ENCODE results near the gene PYM1.

Gene PYM1

DNA sequence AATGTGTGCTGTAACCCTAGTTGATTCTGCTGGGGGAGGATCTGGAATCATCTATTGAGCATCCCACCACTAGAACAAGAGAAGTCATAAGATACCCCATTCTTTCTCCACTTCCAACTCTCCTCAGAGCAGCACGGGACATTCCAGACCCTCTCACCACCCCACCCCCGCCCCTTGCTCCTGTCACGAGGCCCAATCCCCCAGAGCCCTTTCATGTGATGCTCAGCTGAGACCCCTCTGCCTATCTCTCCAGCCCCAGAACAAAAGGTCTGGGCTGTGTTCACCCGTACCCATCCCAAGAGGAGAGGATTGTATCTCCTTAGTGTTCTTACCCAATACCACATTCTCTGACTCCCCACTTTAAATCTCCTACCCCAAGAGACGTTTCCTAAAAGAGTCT is 37.5 kb upstream of the PYM1 start:
- Histone ChIP-seq H3K27me3 (ENCODE audit: insufficient read depth, low read length) (no peaks in the 10 kb centered on the region), H3K9ac (ENCODE audit: low read depth, low read length) (peak overlapping the region; percentile 92; the same call in 1 of the 2 replicates), H3K9me3 (ENCODE audit: insufficient read depth, low read depth, low read length) (no peaks in the 10 kb centered on the region), H3K4me3 (ENCODE audit: low read length) (peak overlapping the region; percentile 97), H3K36me3 (ENCODE audit: insufficient read depth, low read depth, low read length) (peaks cover 25% of the 10 kb centered on the region; the same call in 1 of the 2 replicates), H3K4me1 (ENCODE audit: insufficient read depth, low read length) (peaks cover 3% of the 10 kb centered on the region; the same call in 1 of the 2 replicates), H3K27ac (ENCODE audit: low read length) (no peak overlapping the region)

DNA sequence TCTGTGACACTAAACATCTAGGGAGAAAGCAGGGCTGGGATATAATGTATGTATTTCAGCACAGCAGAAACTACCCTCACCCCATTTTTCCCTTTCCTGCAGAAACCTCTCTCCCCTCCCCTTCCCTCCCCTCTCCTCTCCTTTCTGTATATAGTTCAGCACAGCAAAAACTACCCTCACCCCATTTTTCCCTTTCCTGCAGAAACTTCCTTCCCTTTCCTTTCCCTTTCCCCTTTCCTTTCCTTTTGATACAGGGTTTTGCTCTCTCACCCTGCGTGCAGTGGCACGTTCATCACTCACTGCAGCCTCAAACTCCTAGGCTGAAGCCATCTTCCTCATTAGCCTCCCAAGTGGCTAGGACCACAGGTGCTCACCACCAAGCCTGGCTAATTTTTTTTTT is 36.1 kb upstream of the PYM1 start:
- no peaks in the 10 kb centered on the region for H3K9me3 ChIP-seq (ENCODE audit: insufficient read depth, low read depth, low read length)
- H3K4me3 ChIP-seq (ENCODE audit: low read length): no peak overlapping the region
- no peak overlapping the region for H3K27ac ChIP-seq (ENCODE audit: low read length)
- H3K27me3 ChIP-seq (ENCODE audit: insufficient read depth, low read length): no peaks in the 10 kb centered on the region
- peaks cover 16% of the 10 kb centered on the region; the same call in 1 of the 2 replicates for H3K36me3 ChIP-seq (ENCODE audit: insufficient read depth, low read depth, low read length)
- H3K4me1 ChIP-seq (ENCODE audit: insufficient read depth, low read length): peaks cover 3% of the 10 kb centered on the region; the same call in 1 of the 2 replicates
- H3K9ac ChIP-seq (ENCODE audit: low read depth, low read length): no peak overlapping the region

DNA sequence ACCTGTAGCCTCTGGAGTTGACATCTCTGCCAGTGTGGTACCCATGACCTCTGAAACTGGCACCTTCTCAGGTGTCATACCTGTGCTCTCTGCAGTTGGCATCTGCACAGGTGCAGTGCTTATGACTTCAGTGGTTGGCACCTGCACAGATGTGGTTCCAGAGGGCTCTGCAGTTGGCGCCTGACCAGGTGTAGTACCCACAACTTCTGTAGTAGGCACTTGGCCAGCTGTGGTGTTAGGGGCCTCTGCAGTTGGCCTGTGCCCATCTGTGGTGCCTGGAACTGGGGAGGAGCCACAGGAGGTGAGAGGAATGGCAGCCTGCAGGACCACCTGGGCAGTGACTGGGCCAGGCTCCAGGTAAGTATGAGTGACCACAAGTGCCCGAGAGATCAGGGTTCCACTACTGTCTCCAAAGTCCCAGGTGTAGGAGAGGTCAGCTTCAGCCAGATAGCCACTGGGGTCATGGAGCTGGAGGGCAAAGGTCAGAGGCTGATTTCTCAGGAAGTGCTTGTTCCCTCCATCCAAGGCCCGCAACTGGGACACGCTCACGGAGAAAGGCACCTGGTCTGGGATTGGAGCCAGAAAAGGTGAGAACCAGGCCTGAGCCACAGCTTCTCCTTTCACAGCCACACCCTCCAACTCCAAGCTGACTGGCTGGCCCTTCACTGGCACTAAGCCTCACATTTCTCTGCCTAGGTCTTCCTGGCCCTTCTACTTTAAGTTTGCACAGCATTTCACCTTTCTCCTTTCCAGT is 29.6 kb upstream of the PYM1 start:
- Histone ChIP-seq H3K4me3 (ENCODE audit: low read length) (no peak overlapping the region), H3K9me3 (ENCODE audit: insufficient read depth, low read depth, low read length) (no peaks in the 10 kb centered on the region), H3K9ac (ENCODE audit: low read depth, low read length) (no peak overlapping the region), H3K36me3 (ENCODE audit: insufficient read depth, low read depth, low read length) (peaks cover 66% of the 10 kb centered on the region), H3K4me1 (ENCODE audit: insufficient read depth, low read length) (no peaks in the 10 kb centered on the region), H3K27me3 (ENCODE audit: insufficient read depth, low read length) (no peaks in the 10 kb centered on the region), H3K27ac (ENCODE audit: low read length) (no peak overlapping the region)

DNA sequence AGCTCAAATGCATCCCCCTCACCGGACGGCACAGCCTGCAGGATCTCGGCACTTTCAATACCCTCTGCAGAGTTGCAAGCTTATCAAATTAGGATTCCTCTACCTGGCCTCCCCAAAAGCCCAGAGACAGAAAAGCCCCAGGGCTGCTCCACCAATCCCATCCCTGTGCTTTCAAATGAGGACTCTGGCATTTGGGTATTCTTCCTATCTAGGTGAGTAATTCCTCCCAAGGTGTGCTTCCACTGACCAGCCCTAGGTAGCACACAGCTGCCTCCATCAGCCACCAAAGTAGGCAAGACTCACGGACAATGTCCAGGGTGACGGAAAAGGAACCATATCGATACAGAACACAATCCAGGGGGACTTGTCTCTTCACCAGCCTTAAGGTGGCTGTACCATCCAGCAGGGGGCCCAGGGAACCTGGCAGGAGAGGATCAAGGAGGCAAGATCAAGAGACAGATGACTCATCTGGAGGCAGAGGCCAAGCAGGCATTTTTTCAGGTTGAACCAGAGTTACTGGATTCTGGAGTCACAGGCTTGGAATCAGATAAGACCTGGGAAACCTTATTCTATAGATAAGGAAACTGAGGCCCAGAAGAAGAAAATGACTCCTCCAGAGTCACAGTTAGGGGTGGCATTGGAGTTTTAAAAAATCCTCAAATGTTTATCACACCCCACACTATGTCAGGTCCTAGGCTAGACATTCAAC is 28.3 kb upstream of the PYM1 start:
- Histone ChIP-seq H3K4me3 (ENCODE audit: low read length) (no peak overlapping the region), H3K36me3 (ENCODE audit: insufficient read depth, low read depth, low read length) (peaks cover 73% of the 10 kb centered on the region), H3K4me1 (ENCODE audit: insufficient read depth, low read length) (no peaks in the 10 kb centered on the region), H3K27ac (ENCODE audit: low read length) (no peak overlapping the region), H3K9ac (ENCODE audit: low read depth, low read length) (no peak overlapping the region), H3K9me3 (ENCODE audit: insufficient read depth, low read depth, low read length) (no peaks in the 10 kb centered on the region), H3K27me3 (ENCODE audit: insufficient read depth, low read length) (no peaks in the 10 kb centered on the region)

DNA sequence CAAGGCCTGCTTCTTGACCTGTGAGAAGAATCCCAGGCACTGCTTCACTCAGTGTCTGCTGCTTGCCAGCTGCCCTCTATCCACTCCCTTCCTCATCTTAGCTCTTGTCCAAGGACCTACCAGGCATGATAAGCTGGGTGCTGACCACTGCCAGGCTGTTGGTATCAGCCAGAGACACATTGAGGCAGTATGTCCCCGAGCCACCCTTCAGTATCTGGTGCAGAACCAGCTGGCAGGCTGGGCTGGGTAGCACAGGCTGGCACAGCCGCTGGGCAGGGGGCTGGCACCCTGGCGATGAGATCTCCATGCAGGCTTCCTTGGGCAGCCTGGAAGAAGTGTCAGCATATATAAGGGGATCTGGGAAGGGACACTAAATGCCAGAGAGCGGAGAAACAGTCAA is 27.6 kb upstream of the PYM1 start:
- H3K4me3 ChIP-seq (ENCODE audit: low read length): no peak overlapping the region
- no peak overlapping the region for H3K27ac ChIP-seq (ENCODE audit: low read length)
- H3K27me3 ChIP-seq (ENCODE audit: insufficient read depth, low read length): no peaks in the 10 kb centered on the region
- no peak overlapping the region for H3K9ac ChIP-seq (ENCODE audit: low read depth, low read length)
- H3K36me3 ChIP-seq (ENCODE audit: insufficient read depth, low read depth, low read length): peaks cover 73% of the 10 kb centered on the region
- no peaks in the 10 kb centered on the region for H3K4me1 ChIP-seq (ENCODE audit: insufficient read depth, low read length)
- H3K9me3 ChIP-seq (ENCODE audit: insufficient read depth, low read depth, low read length): no peaks in the 10 kb centered on the region

GRCh38 chr12:55946553-55946952 is 18.9 kb upstream of the PYM1 start:
- Histone ChIP-seq H3K36me3 (ENCODE audit: insufficient read depth, low read depth, low read length) (0 out of 2 replicates have a peak, but pooled peaks cover 4% of the 10 kb centered on the region), H3K9me3 (ENCODE audit: insufficient read depth, low read depth, low read length) (no peaks in the 10 kb centered on the region), H3K4me1 (ENCODE audit: insufficient read depth, low read length) (no peaks in the 10 kb centered on the region), H3K9ac (ENCODE audit: low read depth, low read length) (no peak overlapping the region), H3K27ac (ENCODE audit: low read length) (no peak overlapping the region), H3K4me3 (ENCODE audit: low read length) (no peak overlapping the region), H3K27me3 (ENCODE audit: insufficient read depth, low read length) (no peaks in the 10 kb centered on the region)

- no peaks in the 10 kb centered on the region for H3K27me3 ChIP-seq (ENCODE audit: insufficient read depth, low read length)
- H3K36me3 ChIP-seq (ENCODE audit: insufficient read depth, low read depth, low read length): no peaks in the 10 kb centered on the region
- peaks cover 8% of the 10 kb centered on the region; the same call in 1 of the 2 replicates for H3K4me1 ChIP-seq (ENCODE audit: insufficient read depth, low read length)
- no peak overlapping the region for H3K4me3 ChIP-seq (ENCODE audit: low read length)
- H3K27ac ChIP-seq (ENCODE audit: low read length): no peak overlapping the region
- H3K9me3 ChIP-seq (ENCODE audit: insufficient read depth, low read depth, low read length): no peaks in the 10 kb centered on the region
- H3K9ac ChIP-seq (ENCODE audit: low read depth, low read length): no peak overlapping the region
Observed at GRCh38 chr12:55942577-55943136, 15.0 kb upstream of the PYM1 start.

GRCh38 chr12:55942055-55942454 is 14.4 kb upstream of the PYM1 start:
- no peaks in the 10 kb centered on the region for H3K36me3 ChIP-seq (ENCODE audit: insufficient read depth, low read depth, low read length)
- no peaks in the 10 kb centered on the region for H3K9me3 ChIP-seq (ENCODE audit: insufficient read depth, low read depth, low read length)
- H3K27ac ChIP-seq (ENCODE audit: low read length): no peak overlapping the region
- no peaks in the 10 kb centered on the region for H3K27me3 ChIP-seq (ENCODE audit: insufficient read depth, low read length)
- H3K4me3 ChIP-seq (ENCODE audit: low read length): no peak overlapping the region
- peaks cover 8% of the 10 kb centered on the region; the same call in 1 of the 2 replicates for H3K4me1 ChIP-seq (ENCODE audit: insufficient read depth, low read length)
- no peak overlapping the region for H3K9ac ChIP-seq (ENCODE audit: low read depth, low read length)

DNA sequence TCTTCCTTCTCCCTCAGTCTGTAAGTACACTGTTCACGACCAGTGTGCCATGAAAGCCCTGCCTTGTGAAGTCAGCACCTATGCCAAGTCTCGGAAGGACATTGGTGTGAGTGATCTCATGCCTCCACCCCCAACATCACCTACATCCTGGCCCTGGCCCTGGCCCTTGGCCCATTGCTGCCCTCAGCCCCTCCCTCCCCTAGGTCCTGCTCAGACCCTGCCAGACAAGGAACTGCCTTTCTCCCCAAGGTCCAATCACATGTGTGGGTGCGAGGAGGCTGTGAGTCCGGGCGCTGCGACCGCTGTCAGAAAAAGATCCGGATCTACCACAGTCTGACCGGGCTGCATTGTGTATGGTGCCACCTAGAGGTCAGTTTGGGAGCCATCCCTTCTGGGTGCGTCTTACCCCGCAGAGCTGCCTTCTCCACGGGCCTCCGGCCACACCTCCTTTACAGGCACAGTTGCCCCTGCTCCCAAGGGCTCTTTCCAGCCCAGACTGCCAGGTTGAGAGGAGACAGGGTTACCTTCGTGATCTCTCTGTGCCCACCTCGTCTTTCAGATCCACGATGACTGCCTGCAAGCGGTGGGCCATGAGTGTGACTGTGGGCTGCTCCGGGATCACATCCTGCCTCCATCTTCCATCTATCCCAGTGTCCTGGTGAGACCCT is 12.5 kb upstream of the PYM1 start:
- Histone ChIP-seq H3K27me3 (ENCODE audit: insufficient read depth, low read length) (peaks cover 2% of the 10 kb centered on the region; the same call in 1 of the 2 replicates), H3K9ac (ENCODE audit: low read depth, low read length) (0 out of 2 replicates have a peak overlapping the region, but pooled peaks have one; percentile 24), H3K9me3 (ENCODE audit: insufficient read depth, low read depth, low read length) (no peaks in the 10 kb centered on the region), H3K36me3 (ENCODE audit: insufficient read depth, low read depth, low read length) (no peaks in the 10 kb centered on the region), H3K4me3 (ENCODE audit: low read length) (no peak overlapping the region; the same call in 1 of the 2 replicates), H3K27ac (ENCODE audit: low read length) (no peak overlapping the region), H3K4me1 (ENCODE audit: insufficient read depth, low read length) (peaks cover 8% of the 10 kb centered on the region; the same call in 1 of the 2 replicates)

- H3K9me3 ChIP-seq (ENCODE audit: insufficient read depth, low read depth, low read length): no peaks in the 10 kb centered on the region
- H3K4me3 ChIP-seq (ENCODE audit: low read length): no peak overlapping the region
- no peak overlapping the region for H3K27ac ChIP-seq (ENCODE audit: low read length)
- peaks cover 14% of the 10 kb centered on the region for H3K27me3 ChIP-seq (ENCODE audit: insufficient read depth, low read length)
- no peak overlapping the region for H3K9ac ChIP-seq (ENCODE audit: low read depth, low read length)
- H3K4me1 ChIP-seq (ENCODE audit: insufficient read depth, low read length): peaks cover 8% of the 10 kb centered on the region; the same call in 1 of the 2 replicates
- H3K36me3 ChIP-seq (ENCODE audit: insufficient read depth, low read depth, low read length): no peaks in the 10 kb centered on the region
Observed at GRCh38 chr12:55938826-55939501, 11.3 kb upstream of the PYM1 start.

- Histone ChIP-seq H3K36me3 (ENCODE audit: insufficient read depth, low read depth, low read length) (no peaks in the 10 kb centered on the region), H3K9ac (ENCODE audit: low read depth, low read length) (no peak overlapping the region), H3K27ac (ENCODE audit: low read length) (no peak overlapping the region), H3K4me3 (ENCODE audit: low read length) (no peak overlapping the region), H3K4me1 (ENCODE audit: insufficient read depth, low read length) (peaks cover 8% of the 10 kb centered on the region; the same call in 1 of the 2 replicates), H3K27me3 (ENCODE audit: insufficient read depth, low read length) (peaks cover 24% of the 10 kb centered on the region), H3K9me3 (ENCODE audit: insufficient read depth, low read depth, low read length) (no peaks in the 10 kb centered on the region)
Observed at GRCh38 chr12:55937981-55938380, 10.3 kb upstream of the PYM1 start.
